GM18505 (cell line): ENCODE results near the gene NDUFC2.

ENCODE experiments used
- ATAC-seq: cut with Tn5 transposase; IDR thresholded peaks from one replicate; pipeline ENCODE4 v1.9.1; 2021; ENCODE audit not compliant: unreplicated experiment
- POLR2A ChIP-seq: IDR thresholded peaks from 4 replicates; pipeline ENCODE4 v1.6.1; 2011; ENCODE audit warnings: borderline replicate concordance; ENCODE audit not compliant: insufficient read depth, insufficient read length; ENCODE audit errors: extremely low read depth

NDUFC2 gene

GRCh38 chr11:78022397-78023396 is 57.0 kb downstream of the NDUFC2 start, which contains the start of gene KCTD14:
Gene KCTD14, minus strand, starts transcription at chr11:78023276. Its CDS starts 27 bp downstream, at chr11:78023249.
- TF ChIP-seq POLR2A = no peak
- ATAC-seq = no peak

GRCh38 chr11:78021611-78022010 is 58.1 kb downstream of the NDUFC2 start:
- no peak for TF ChIP-seq POLR2A
- ATAC-seq = no peak

GRCh38 chr11:78020246-78020645 is 59.4 kb downstream of the NDUFC2 start:
- no peak for TF ChIP-seq POLR2A
- ATAC-seq = no peak

- no peak for TF ChIP-seq POLR2A
Measured at GRCh38 chr11:78019808-78020207, 59.9 kb downstream of the NDUFC2 start.

More at GRCh38 chr11:78019808-78020207, 59.9 kb downstream of the NDUFC2 start:
- no peak for ATAC-seq
